HG03196 (cell line): ENCODE results near the gene VSIR.

Experiments
- ATAC-seq: cut with Tn5 transposase; IDR thresholded peaks from one replicate; pipeline ENCODE4 v1.9.1; 2021; ENCODE audit not compliant: unreplicated experiment

The VSIR gene

DNA sequence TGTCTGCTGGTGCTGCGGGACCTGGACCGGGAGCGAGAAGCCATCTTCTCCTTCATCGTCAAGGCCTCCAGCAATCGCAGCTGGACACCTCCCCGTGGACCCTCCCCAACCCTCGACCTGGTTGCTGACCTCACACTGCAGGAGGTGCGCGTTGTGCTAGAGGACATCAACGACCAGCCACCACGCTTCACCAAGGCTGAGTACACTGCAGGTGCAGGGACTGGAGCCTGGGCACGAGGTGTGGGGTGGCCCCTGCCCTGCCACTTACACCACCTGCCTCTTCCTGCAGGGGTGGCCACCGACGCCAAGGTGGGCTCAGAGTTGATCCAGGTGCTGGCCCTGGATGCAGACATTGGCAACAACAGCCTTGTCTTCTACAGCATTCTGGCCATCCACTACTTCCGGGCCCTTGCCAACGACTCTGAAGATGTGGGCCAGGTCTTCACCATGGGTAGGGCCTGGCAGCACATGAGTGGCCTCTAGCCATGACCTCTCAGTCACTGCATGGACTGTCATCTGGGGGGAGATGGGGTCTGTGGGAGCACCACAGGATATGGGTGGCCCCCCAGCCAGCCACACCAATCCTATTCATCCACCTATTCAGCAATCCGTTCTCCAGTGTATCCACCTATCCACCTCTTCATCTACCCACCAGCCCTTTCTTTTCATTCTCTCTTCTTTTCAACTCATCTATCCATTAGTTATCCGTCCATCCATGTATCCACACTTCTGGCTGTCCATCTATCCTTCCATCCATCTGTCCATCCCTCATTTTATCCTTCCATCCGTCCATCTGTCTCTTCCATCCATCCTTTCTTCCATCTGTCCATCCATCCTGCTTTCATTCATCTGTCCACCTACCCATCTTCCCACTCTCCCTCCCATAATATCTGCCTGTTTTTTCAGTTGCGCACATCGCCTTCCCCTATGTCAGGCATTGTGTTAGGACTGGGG lies 34.5 kb upstream of the VSIR start:
- no peak for ATAC-seq

DNA sequence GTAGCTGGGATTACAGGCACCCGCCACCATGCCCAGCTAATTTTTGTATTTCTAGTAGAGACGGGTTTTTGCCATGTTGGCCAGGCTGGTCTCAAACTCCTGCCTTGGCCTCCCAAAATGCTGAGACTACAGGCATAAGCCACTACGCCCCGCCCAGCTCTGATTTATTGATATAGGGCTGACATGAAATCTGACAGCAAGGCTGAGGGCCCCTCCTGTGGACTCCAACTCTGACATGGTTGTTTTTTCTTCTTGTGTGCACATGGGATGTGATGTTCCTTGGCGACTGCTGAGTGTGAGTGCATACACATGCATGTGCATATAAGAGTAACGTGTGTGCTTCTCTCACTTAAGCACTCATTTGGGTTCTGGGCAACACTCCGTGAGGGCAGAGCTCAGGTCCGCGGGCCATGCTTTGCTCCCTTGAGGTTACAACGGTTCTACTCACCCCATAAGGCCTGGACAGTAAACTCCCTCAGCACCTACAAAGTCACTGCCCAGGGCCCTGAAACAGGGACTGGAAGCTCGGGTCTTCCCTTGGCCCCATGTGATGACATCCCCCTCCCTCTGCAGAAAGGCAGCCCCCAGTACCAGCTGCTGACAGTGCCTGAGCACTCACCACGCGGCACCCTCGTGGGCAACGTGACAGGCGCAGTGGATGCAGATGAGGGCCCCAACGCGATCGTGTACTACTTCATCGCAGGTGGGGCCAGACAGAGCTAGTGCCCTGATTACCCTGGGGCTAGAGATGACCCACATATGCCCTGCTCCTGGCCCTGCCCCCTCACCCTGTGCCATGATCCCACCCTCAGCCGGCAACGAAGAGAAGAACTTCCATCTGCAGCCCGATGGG lies 33.6 kb upstream of the VSIR start:
- ATAC-seq = no peak

DNA sequence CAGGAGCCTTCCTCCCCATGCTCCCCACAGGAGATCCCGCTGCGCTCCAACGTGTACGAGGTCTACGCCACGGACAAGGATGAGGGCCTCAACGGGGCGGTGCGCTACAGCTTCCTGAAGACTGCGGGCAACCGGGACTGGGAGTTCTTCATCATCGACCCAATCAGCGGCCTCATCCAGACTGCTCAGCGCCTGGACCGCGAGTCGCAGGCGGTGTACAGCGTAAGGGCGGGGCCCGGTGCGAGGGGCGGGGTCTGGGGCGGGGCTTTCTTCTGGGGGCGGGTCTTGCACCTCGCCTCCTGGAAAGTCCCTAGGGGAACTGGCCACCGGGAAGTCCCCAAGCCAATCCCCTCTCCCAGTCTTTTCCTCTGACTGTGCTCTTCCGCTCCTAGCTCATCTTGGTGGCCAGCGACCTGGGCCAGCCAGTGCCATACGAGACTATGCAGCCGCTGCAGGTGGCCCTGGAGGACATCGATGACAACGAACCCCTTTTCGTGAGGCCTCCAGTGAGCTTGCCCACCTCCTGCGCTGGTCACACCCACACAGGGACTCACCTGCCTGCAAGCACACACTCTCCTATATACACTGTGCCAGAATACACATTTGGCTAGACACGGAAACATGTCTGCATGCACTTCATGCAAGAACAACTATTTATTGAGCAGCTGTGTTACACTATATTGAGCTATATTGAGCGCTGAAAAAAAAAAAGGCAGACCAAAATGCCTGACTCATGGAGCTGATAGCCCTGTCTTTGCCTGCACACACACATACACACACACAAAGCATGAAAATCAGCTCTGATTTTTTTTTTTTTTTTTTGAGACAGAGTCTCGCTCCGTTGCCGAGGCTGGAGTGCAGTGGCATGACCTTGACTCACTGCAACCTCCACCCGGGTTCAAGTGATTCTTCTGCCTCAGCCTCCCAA lies 32.7 kb upstream of the VSIR start:
- ATAC-seq = no peak

DNA sequence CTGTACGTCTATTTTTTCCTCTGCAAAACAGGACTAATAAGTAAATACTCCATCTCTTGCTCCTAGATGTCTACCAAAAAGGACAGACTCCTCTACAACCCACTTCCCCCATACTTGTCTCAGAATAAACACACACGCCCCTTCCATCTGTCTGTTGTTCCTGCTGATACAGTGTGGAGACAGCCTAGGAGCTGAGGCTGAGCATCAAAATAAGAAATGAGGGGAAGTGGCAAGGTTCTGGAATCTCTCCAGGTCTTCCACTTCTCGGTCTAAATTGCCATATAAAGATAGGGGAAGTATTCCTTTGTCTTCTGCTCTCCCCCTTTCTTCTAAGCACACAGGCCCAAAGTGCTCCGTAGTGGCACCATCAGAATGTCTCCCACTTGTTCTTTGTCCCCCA lies 30.8 kb upstream of the VSIR start:
- no peak for ATAC-seq

DNA sequence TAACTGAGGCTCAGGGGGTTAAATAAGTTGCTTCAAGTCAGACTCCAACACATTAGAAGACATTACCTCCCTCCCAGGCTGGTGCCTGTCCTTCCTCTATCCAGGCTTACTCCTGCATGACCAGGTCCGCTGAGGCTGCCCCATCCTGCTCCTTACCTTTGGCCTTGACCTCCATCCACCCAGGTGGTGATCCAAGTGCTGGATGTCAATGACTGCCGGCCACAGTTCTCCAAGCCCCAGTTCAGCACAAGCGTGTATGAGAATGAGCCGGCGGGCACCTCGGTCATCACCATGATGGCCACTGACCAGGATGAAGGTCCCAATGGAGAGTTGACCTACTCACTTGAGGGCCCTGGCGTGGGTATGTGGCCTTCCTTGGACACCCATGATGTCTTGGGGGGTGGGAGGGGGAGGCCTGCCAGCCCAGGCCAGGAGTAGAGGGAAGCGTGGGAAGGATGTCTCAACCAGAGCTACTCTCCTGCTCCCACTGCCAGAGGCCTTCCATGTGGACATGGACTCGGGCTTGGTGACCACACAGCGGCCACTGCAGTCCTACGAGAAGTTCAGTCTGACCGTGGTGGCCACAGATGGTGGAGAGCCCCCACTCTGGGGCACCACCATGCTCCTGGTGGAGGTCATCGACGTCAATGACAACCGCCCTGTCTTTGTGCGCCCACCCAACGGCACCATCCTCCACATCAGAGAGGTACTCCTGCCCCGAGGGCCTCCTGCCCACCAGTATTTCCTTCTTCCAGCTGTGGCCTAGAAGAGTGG lies 29.6 kb upstream of the VSIR start:
- ATAC-seq = no peak

DNA sequence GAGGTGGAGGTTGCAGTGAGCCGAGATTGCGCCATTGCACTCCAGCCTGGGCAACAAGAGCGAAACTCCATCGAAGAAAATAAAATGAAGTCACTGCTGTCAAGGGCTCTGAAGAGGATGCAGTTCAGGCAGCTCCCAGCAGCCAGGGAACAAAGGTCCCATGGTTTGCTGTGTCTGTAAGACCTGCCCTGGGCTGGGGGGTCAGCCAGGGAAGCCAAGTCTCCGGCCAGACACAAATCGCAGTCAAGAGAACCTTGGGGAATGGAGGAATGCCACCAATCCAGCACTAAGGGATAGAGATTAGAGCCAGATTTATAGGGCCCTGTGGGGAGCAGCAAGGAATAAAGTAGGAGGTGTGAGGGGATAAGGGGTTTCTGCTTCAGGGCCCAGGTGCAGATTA lies 28.9 kb upstream of the VSIR start:
- no peak for ATAC-seq

DNA sequence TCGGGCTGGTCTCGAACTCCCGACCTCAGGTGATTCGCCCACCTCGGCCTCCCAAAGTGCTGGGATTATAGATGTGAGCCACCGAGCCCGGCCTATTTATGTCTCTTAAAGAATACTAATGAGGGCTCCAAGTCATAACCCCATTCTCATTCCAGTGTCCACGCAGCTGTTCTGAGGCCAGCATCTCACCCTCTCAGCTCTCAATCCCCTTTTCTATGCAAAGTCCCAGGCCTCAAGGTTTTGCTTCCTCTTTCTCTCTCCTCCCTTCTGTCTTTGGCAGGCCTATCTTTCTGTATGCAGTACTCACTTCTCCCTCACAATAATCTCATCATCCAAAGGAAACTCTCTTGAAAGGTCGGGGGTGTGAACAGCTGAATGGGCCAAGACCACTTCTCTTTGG lies 28.0 kb upstream of the VSIR start:
- ATAC-seq = no peak

DNA sequence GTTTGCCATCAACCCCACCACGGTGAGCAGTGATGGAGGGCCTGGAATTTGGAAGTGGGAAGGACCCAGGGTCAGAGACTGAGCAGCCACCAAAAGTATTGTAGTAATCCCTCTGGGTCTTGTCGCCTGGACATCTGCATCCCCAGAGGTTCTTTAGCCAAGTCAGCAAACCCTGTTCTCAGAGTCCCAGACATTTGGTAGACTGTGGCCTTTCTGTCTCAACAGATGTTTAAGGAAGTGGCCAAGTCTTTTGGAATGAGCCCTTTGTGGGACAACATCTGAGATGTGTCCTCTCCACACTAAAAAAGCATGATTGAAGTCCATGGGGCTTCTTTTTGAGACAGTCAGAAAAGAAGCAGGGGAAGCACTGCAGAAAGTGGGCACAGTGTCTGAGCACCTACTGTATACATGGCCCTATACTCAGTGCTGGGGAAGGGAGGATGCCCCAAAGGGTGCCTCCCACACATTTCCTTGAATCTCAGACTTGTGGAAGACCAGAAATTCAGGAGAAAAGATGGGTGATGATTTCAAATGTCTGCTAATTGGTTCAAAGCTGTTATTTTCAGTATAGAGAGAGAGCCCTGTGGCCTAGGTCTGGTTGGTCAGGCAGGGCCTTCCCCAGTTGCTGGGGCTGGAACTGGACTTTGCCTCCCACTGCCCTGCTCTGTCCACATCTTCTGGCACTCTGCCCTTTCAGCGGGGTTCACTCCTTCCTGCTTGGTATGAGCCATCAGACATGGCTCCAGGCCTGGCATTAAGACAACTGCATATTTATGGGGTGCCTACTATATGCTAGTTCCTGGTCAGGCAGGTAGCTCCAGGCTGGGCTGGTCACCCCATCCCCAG lies 26.5 kb upstream of the VSIR start:
- no peak for ATAC-seq

DNA sequence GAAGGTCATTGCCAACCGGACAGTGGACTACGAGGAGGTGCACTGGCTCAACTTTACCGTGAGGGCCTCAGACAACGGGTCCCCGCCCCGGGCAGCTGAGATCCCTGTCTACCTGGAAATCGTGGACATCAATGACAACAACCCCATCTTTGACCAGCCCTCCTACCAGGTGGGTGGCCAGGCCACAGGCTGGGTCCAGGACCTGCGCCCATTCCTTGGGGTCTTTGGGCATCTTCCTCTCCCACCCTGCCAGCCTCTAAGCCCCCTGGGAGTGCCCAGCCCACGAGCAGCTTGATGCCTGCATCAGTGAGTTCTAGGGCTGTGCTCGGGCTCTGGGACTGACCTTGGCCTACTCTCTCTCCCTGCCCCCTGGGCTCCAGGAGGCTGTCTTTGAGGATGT lies 25.8 kb upstream of the VSIR start:
- no peak for ATAC-seq

DNA sequence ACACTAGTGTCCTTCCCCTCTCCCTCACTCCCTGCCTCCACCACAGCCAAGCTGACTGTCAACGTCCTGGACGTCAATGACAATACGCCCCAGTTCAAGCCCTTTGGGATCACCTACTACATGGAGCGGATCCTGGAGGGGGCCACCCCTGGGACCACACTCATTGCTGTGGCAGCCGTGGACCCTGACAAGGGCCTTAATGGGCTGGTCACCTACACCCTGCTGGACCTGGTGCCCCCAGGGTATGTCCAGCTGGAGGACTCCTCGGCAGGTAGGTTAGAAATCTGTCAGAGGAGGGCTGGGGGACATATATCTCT lies 24.9 kb upstream of the VSIR start:
- no peak for ATAC-seq

DNA sequence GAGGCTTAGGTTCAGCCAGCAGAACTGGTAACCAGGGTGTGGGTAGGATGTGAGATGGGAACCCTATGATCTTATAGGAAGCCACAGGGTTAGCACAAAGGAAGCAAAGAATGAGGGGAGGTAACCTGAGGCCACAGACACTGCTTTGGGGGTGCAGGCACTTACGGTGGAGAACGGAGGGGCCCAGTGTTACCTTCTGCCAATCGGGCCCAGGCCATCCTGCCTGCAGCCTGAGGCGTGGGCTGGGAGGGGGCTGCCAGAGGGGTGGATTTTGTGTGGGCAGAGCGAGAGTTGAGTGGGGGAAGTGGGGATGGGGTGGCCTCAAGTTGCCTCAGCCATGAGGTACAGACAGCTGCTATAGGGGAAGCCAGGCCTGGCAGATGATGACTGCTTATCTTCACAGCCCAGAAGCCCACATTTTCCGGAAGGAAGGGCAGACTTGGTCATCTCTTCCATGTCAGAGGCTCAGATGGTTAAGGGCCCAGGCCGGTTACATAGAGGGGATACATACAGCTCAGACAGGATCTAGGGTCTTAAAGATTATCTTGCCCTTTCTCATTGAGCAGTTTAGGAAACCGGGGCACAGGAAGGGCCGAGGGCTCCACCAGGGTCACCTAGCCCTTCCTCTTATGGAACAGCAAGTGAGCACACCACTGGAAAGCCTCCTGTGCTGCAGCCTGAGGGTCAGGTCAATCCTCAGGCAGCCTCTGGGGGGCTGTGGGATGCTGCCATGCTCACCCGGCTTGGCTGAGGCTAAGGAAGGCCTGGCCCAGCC lies 24.4 kb upstream of the VSIR start:
- no peak for ATAC-seq

DNA sequence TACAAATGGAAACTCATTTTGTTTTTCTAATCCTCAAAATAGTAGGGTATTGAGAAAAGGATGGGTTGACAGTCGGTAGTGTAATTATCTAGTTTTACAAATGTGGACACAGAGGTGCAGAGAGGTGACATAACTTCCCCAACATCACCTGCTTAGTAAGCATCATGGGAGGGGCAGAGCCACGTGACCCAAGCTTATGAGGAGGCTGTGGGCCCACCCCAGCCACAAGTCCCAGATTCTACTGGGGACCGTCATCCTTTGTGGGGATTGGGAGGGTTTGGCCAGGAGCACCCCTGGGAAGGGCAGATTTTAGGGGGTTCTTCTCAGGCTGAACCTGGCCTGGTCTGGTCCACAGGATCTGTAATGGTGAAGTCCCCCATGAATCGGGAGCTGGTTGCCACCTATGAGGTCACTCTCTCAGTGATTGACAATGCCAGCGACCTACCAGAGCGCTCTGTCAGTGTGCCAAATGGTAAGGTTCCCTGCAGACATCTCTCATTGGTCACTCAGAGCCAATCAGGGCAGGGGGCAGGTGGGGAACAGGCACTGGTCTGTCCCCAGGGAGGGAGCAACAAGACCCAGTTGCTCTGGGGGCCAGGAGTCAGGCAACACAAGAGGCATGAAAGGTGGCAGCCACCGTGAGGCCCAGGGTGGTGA lies 23.6 kb upstream of the VSIR start:
- ATAC-seq = no peak

DNA sequence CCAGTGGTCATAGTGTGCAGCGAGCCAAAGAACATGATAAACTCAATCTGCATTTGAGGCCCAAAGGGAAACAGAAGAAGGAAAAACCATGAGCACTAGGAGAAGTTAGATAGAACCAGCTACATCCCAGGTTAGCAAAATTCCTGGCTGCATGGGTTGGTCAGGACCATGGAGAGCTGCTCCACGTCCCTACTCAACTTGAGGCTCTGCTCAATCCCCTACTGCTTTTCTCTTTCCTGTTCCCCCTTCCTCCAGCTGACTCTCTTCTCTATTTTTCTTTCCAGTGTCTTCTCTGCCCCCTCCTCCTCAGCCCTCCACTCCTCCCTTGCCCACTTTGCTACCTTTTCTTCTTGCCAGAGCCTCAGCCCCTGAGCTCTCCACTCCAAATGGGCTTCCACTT lies 21.9 kb upstream of the VSIR start:
- no peak for ATAC-seq

DNA sequence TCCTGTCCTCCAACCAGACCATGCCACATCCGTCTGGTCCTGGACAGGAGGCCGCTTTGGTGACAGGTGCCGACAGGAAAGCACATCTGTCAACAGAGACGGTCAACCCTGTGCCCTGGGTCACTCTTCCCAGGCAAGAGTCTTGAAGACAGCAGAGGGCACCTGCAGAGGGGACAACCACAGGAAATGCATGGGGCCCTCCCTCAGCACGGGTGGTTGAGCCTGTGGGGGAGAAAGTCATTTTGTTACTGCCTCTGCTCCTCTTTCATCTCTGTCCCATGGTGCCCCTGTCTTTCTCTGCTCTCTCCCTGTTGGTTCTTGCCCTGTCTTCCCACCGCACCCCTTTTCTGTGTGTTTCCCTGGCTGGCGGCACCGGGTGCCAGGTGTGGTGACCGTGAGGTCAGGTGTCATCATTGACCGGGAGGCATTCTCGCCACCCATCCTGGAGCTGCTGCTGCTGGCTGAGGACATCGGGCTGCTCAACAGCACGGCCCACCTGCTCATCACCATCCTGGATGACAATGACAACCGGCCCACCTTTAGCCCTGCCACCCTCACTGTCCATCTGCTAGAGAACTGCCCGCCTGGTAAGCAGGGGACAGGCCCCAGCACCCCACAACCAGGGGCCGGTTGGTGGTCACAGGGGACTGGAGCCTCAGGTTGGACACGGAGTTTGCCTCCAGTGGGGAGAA lies 17.6 kb upstream of the VSIR start:
- no peak for ATAC-seq

DNA sequence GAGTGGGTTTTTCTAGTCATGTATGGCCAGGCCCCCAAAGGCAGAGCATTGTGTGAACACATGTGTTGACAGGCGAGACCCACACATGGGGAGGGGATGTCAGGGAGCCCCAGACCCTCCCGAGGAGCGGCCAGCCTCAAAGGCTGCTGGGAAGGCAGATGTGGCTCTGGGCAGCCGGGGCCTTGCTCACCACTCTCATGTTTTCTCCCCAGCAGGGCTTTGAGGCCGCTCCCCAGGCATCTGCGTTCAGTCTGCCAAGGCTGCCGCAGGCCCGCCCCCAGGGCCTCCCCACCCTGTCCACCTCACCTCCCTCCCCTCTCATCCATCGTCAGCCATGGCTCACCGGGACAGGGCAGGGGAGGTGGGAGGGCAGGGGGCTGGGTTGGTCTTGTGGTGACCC lies 16.6 kb upstream of the VSIR start:
- ATAC-seq = no peak

DNA sequence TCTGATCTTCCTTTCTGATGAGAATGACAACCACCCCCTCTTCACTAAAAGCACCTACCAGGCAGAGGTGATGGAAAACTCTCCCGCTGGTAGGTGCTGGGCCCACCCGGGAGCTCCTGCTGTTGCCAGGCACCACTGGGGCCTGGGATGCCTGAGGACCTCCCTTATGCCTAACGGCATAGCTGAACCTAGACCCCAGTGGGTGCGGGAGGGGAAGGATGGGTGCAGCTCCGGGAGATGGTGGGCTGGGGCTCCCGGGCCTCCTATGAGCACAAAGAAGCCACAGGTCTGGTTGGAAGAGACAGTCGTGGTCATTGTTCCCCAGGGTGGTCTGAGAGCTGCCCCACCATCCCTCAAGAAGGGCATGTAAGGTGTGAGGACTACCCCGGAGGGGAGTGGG lies 15.6 kb upstream of the VSIR start:
- ATAC-seq = no peak

DNA sequence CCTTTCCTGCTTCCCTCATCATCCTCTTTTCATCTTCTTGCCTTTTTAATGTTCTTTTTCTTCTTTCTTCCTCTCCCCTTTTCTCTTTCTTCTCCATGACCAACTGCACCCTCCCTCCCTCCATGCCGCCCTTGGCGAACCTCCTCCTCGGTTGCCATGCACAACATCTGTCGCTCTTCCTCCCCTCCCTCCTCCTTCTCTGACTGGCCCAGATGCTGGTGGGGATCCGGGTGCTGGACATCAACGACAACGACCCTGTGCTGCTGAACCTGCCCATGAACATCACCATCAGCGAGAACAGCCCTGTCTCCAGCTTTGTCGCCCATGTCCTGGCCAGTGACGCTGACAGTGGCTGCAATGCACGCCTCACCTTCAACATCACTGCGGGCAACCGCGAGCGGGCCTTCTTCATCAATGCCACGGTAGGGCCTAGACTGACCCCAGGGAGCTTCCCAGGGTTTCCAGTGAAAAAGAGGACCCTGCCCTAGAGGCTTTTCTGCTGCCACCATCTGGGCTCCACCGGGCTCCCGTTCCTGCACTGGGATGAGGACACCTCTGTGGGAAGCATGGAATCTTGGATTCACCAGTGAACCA lies 11.5 kb upstream of the VSIR start:
- ATAC-seq = no peak
